22Rv1 (cell line): ENCODE data around the gene RACGAP1.

Source experiments
- H3K27ac ChIP-seq: fragments of 450-650 bp; 2 replicates; pipeline ENCODE4 v1.5.1; 2017
- ZFX ChIP-seq: fragments of 450-650 bp; IDR thresholded peaks from 2 replicates; pipeline ENCODE4 v1.6.1; 2017; ENCODE audit warnings: antibody characterized with exemption, borderline replicate concordance
- TF ChIP-seq, protein P1 (sequence below): fragments of 450-650 bp; IDR thresholded peaks from 2 replicates; pipeline ENCODE4 v1.5.1; 2017; ENCODE audit warnings: mild to moderate bottlenecking

The RACGAP1 gene

GRCh38 chr12:49982246-49983087 lies 42.8 kb downstream of the RACGAP1 start:
- no peak for TF ChIP-seq ZFX
- TF ChIP-seq, protein P1, sequence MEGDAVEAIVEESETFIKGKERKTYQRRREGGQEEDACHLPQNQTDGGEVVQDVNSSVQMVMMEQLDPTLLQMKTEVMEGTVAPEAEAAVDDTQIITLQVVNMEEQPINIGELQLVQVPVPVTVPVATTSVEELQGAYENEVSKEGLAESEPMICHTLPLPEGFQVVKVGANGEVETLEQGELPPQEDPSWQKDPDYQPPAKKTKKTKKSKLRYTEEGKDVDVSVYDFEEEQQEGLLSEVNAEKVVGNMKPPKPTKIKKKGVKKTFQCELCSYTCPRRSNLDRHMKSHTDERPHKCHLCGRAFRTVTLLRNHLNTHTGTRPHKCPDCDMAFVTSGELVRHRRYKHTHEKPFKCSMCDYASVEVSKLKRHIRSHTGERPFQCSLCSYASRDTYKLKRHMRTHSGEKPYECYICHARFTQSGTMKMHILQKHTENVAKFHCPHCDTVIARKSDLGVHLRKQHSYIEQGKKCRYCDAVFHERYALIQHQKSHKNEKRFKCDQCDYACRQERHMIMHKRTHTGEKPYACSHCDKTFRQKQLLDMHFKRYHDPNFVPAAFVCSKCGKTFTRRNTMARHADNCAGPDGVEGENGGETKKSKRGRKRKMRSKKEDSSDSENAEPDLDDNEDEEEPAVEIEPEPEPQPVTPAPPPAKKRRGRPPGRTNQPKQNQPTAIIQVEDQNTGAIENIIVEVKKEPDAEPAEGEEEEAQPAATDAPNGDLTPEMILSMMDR, result no peak
- no peak overlapping the region for H3K27ac ChIP-seq

- no peak overlapping the region for H3K27ac ChIP-seq
- TF ChIP-seq ZFX, result no peak
- TF ChIP-seq, protein P1, result no peak
Observed at GRCh38 chr12:49980501-49981349, 44.6 kb downstream of the RACGAP1 start.

DNA sequence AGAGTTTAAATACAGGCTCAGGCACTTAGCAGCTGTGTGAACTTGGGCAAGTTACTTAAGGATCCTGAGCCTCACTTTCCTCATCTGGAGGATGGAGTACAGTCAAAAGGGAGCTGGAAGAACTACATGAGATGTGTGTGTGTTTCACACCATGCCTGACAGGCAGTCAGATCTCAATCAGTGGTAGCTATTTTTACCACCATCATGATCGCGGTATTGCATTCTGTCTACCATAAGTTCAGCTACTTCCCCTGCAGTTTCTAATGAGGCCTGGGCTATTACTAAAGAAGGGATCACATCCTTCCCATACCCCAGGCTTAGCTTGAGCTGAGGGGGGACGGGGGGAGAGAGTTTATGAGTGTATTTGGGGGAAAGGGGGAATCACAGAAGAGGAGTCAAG lies 45.5 kb downstream of the RACGAP1 start:
- no peak overlapping the region for H3K27ac ChIP-seq
- no peak for TF ChIP-seq ZFX
- TF ChIP-seq, protein P1, result no peak

- no peak for TF ChIP-seq ZFX
- TF ChIP-seq, protein P1, result no peak
- H3K27ac ChIP-seq, result no peak overlapping the region
Observed at GRCh38 chr12:49979016-49979586, 46.2 kb downstream of the RACGAP1 start.

- no peak overlapping the region for H3K27ac ChIP-seq
- TF ChIP-seq, protein P1, result no peak
- no peak for TF ChIP-seq ZFX
Observed at GRCh38 chr12:49978125-49978524, 47.2 kb downstream of the RACGAP1 start.

DNA sequence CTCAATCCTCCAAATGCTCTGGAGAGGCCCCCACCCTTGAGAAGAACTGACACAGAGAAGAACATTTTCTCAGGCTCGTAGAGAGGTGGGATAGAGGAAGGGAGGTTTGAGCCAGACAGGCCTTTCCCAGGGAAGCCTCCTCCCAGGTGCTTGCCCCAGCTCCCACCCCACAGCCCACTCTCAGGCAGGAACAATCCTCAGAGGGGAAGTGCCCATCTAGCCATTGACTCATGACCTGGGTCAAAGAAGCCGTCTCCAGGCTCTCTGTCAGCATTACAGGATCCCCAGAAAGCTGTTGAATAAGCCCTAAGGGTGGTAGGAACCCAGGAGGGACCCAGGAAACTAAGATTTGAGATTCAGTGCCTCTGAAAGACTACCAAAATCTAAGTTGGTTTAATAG lies 48.7 kb downstream of the RACGAP1 start:
- no peak overlapping the region for H3K27ac ChIP-seq
- no peak for TF ChIP-seq ZFX
- TF ChIP-seq, protein P1, result no peak
